ENCODE measurements around the gene GNPTAB. TPM values are rescaled to one million over a fixed set of nuclear protein-coding genes. Genes with fewer than 3 reads are reported as not detected.

The GNPTAB gene
- total and polyA plus RNA-seq, 2 of the 8 experiments (the other 6 are each of a cell fraction or from before 2014, with no cell fraction given), result 21.5 to 51.3 TPM

DNA sequence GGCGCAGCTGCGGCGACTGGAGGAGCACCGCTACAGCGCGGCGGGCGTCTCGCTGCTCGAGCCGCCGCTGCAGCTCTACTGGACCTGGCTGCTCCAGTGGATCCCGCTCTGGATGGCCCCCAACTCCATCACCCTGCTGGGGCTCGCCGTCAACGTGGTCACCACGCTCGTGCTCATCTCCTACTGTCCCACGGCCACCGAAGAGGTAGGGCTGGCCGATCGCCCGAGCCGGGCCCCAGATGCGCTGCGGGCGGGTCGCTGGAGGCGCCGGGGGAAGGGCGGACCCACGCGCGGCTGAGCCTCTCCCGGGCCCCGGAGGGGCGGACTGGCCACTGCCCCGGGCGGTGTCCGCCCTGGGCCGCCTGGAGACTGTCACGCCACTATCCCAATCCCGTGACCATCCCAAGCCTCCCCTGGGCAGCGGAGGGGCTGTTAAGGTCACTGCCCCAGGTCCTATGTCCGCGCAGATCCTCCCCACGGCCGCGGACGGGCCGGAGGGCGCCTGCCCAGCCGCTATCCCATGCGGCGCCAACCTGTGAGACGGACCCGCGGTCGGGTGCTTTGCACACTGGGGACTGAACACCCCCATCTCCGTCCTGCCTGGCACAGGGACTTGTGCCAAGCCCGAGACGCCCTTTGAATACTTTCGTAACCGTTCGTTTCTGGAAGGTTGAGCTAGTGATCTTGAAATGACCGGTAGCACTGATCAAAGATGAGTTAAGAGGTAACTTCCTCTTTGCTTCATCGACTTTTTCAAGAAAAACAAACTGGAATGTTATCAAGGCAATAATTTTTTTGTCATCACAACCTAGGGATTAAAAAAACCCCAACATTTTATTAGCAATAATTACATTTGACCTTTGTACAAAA, 132.6 kb downstream of the GNPTAB start (continued):
- TF ChIP-seq SP4 (IDR thresholded peaks at IDR 0.05; ENCODE audit: low read length) (no peak), KDM4A (IDR thresholded peaks at IDR 0.05; ENCODE audit: low read depth, low read length, severe bottlenecking) (peak; percentile 85), SP2 (IDR thresholded peaks at IDR 0.05; ENCODE audit: low read length) (no peak), TCF12 (IDR thresholded peaks at IDR 0.05; ENCODE audit: low read depth, low read length) (no peak), GTF2F1 (IDR thresholded peaks at IDR 0.05; ENCODE audit: borderline replicate concordance, low read depth, low read length) (no peak), POLR2AphosphoS5 (IDR thresholded peaks at IDR 0.05; ENCODE audit: low read depth, low read length) (no peak), TAF1 (IDR thresholded peaks at IDR 0.05; ENCODE audit: low read depth, low read length) (0 out of 2 replicates have a peak, but pooled peaks have one; percentile 10), CTBP2 (IDR thresholded peaks at IDR 0.05; ENCODE audit: borderline replicate concordance, insufficient read depth, insufficient read length, low read length) (no peak)
